ENCODE data around the gene LRP6. TPM values are rescaled to one million over a fixed set of nuclear protein-coding genes. Genes with fewer than 3 reads are reported as not detected.

LRP6 gene
- polyA plus RNA-seq, 1 donor from 2014 or later = 33.5 TPM

GRCh38 chr12:12178559-12178958, 88.3 kb downstream of the LRP6 start:
- no peaks in the 10 kb centered on the region for H3K27me3 ChIP-seq (ENCODE audit: insufficient read depth, low read depth, low read length)
- no peaks in the 10 kb centered on the region for H3K9me3 ChIP-seq (ENCODE audit: low read length)
- H3K79me2 ChIP-seq (replicated peaks; ENCODE audit: insufficient read depth, low read length) = peaks cover 18% of the 10 kb centered on the region
- no peaks in the 10 kb centered on the region for H3F3A ChIP-seq (ENCODE audit: insufficient read depth, low read length, poor library complexity, severe bottlenecking)
- no peaks in the 10 kb centered on the region for H3K36me3 ChIP-seq (ENCODE audit: insufficient read depth, low read length)
- no peak overlapping the region for H3K27ac ChIP-seq (ENCODE audit: low read length)
- H3K4me3 ChIP-seq (ENCODE audit: low read length) = no peak overlapping the region
- H4K20me1 ChIP-seq (ENCODE audit: insufficient read depth) = no peaks in the 10 kb centered on the region
- TF ChIP-seq SMC3 (conservative IDR thresholded peaks at IDR 0.05; ENCODE audit: poor library complexity) (no peak), EP300 (conservative IDR thresholded peaks at IDR 0.05; ENCODE audit: poor library complexity, severe bottlenecking) (no peak), TAF1 (IDR thresholded peaks at IDR 0.05; ENCODE audit: low read depth) (no peak), EZH2 (IDR thresholded peaks at IDR 0.05; ENCODE audit: borderline replicate concordance, insufficient read depth, low read length, poor library complexity, severe bottlenecking) (no peak), CTCF (IDR thresholded peaks at IDR 0.05; ENCODE audit: poor library complexity, severe bottlenecking) (no peak), POLR2AphosphoS5 (IDR thresholded peaks at IDR 0.05) (no peak), MXI1 (conservative IDR thresholded peaks at IDR 0.05; ENCODE audit: poor library complexity, severe bottlenecking) (no peak), RAD21 (conservative IDR thresholded peaks at IDR 0.05) (no peak)
- TF ChIP-seq, protein P1, sequence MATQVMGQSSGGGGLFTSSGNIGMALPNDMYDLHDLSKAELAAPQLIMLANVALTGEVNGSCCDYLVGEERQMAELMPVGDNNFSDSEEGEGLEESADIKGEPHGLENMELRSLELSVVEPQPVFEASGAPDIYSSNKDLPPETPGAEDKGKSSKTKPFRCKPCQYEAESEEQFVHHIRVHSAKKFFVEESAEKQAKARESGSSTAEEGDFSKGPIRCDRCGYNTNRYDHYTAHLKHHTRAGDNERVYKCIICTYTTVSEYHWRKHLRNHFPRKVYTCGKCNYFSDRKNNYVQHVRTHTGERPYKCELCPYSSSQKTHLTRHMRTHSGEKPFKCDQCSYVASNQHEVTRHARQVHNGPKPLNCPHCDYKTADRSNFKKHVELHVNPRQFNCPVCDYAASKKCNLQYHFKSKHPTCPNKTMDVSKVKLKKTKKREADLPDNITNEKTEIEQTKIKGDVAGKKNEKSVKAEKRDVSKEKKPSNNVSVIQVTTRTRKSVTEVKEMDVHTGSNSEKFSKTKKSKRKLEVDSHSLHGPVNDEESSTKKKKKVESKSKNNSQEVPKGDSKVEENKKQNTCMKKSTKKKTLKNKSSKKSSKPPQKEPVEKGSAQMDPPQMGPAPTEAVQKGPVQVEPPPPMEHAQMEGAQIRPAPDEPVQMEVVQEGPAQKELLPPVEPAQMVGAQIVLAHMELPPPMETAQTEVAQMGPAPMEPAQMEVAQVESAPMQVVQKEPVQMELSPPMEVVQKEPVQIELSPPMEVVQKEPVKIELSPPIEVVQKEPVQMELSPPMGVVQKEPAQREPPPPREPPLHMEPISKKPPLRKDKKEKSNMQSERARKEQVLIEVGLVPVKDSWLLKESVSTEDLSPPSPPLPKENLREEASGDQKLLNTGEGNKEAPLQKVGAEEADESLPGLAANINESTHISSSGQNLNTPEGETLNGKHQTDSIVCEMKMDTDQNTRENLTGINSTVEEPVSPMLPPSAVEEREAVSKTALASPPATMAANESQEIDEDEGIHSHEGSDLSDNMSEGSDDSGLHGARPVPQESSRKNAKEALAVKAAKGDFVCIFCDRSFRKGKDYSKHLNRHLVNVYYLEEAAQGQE (IDR thresholded peaks at IDR 0.05; ENCODE audit: borderline replicate concordance) = no peak
- H3K9me2 ChIP-seq (ENCODE audit: insufficient read depth, low read length) = no peaks in the 10 kb centered on the region
- no peak overlapping the region for H2AFZ ChIP-seq (ENCODE audit: low read depth, low read length)
- H3K9ac ChIP-seq (ENCODE audit: low read length) = no peak overlapping the region
- no peak overlapping the region for H3K4me2 ChIP-seq (ENCODE audit: low read length)

GRCh38 chr12:12176402-12176801, 90.4 kb downstream of the LRP6 start:
- H2AFZ ChIP-seq (ENCODE audit: low read depth, low read length) = no peak overlapping the region
- TF ChIP-seq SMC3 (conservative IDR thresholded peaks at IDR 0.05; ENCODE audit: poor library complexity) (no peak), CTCF (IDR thresholded peaks at IDR 0.05; ENCODE audit: poor library complexity, severe bottlenecking) (no peak), EP300 (conservative IDR thresholded peaks at IDR 0.05; ENCODE audit: poor library complexity, severe bottlenecking) (no peak), MXI1 (conservative IDR thresholded peaks at IDR 0.05; ENCODE audit: poor library complexity, severe bottlenecking) (no peak), EZH2 (IDR thresholded peaks at IDR 0.05; ENCODE audit: borderline replicate concordance, insufficient read depth, low read length, poor library complexity, severe bottlenecking) (no peak), POLR2AphosphoS5 (IDR thresholded peaks at IDR 0.05) (no peak), RAD21 (conservative IDR thresholded peaks at IDR 0.05) (no peak), TAF1 (IDR thresholded peaks at IDR 0.05; ENCODE audit: low read depth) (no peak)
- TF ChIP-seq, protein P1 (IDR thresholded peaks at IDR 0.05; ENCODE audit: borderline replicate concordance) = no peak
- H3K27me3 ChIP-seq (ENCODE audit: insufficient read depth, low read depth, low read length) = no peaks in the 10 kb centered on the region
- H3K36me3 ChIP-seq (ENCODE audit: insufficient read depth, low read length) = no peaks in the 10 kb centered on the region
- peaks cover 20% of the 10 kb centered on the region for H3K79me2 ChIP-seq (replicated peaks; ENCODE audit: insufficient read depth, low read length)
- no peaks in the 10 kb centered on the region for H4K20me1 ChIP-seq (ENCODE audit: insufficient read depth)
- H3F3A ChIP-seq (ENCODE audit: insufficient read depth, low read length, poor library complexity, severe bottlenecking) = no peaks in the 10 kb centered on the region
- no peak overlapping the region for H3K9ac ChIP-seq (ENCODE audit: low read length)
- H3K9me2 ChIP-seq (ENCODE audit: insufficient read depth, low read length) = no peaks in the 10 kb centered on the region
- H3K4me2 ChIP-seq (ENCODE audit: low read length) = no peak overlapping the region
- no peak overlapping the region for H3K27ac ChIP-seq (ENCODE audit: low read length)
- no peak overlapping the region for H3K4me3 ChIP-seq (ENCODE audit: low read length)
- H3K9me3 ChIP-seq (ENCODE audit: low read length) = no peaks in the 10 kb centered on the region
